ENCODE measurements around the gene ARL17B.
"Not testable (repeated sequence)": the region's sequence is repeated elsewhere in the genome, so short reads cannot be mapped to it uniquely, and the experiment has no call there.

ARL17B gene

DNA sequence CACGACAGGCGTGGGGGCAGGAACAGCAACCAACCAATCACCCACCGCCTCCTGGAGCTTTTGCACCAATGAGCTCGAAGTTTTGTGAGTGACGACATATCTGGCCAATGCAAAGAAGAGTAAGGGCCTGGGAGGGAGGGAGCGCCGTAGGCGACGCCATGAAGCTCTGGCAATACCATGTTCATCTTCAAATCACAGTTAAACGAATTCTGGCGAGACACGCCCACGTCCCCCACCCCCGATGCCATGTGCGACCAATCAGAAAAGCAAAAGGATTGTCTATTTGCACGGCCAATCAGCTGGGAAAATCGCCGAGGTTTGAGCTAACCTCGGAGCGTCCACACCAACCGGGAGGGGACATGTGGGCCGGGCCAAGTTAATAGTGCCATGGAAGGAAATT lies at the start of gene ARL17B:
TSS of gene ARL17B (minus strand) at position 12 of the 400 bp plus-strand sequence. CDS start 3,369 bp downstream, outside the sequence.
- not testable (repeated sequence) for DNase-seq

DNA sequence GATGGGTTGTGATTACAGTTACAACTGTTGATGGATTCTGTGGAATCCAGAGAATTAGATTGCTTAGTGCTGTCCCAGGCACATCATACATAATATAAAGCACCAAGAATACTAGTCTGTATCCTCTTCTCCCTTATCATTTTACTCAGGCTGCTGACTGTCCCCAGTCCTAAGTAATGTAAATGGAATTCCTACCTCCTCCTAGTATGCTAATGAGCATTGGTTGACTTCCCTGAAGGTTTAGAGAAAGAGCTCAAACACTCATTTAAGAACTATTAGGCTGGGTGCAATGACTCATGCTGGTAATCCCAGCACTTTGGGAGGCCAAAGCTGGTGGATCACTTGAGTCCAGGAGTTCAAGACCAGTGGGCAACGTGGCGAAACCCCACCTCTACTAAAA lies 48.3 kb upstream of the ARL17B start:
- DNase-seq, result not testable (repeated sequence)

DNA sequence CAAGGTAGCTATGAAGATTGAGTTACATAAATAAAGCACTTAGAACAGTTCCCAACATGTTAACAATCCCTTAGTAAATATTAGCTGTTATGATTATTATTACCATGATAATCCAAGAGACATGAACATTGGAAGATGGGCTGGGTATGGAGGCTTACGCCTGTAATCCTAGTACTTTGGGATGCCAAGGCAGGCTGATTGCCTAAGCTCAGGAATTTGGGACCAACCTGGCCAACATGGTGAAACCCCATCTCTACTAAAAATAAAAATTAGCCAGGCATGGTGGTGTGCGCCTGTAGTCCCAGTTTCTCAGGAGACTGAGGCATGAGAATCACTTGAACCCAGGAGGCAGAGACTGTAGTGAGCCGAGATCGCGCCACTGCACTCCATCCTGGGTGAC lies 45.6 kb upstream of the ARL17B start:
- not testable (repeated sequence) for DNase-seq

GRCh38 chr17:46401033-46401787 lies 39.6 kb upstream of the ARL17B start:
- not testable (repeated sequence) for DNase-seq

GRCh38 chr17:46400543-46400942 lies 39.0 kb upstream of the ARL17B start:
- not testable (repeated sequence) for DNase-seq

DNA sequence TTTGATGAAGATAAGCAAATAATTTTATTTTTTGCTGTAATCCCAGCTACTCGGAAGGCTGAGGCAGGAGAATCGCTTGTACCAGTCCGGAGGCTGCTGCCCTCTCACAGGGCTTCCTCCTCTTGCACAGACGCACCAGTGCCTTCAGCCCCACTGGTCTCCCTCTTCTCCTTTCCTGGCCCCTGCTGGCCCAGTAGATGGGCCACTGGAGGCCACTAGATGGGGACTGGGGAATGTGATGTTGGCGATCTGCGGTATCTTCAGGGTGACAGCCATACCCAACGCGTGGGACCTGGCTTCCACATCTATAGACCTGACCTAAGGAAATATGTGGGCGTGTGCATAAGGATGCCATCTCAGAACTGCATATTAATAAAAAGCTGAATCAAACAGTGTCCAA lies 38.4 kb upstream of the ARL17B start:
- DNase-seq, result not testable (repeated sequence)

GRCh38 chr17:46396292-46396691 lies 34.7 kb upstream of the ARL17B start:
- not testable (repeated sequence) for DNase-seq

- not testable (repeated sequence) for DNase-seq
These were observed 32.1 kb upstream of the ARL17B start for GRCh38 chr17:46393702-46394101.

DNA sequence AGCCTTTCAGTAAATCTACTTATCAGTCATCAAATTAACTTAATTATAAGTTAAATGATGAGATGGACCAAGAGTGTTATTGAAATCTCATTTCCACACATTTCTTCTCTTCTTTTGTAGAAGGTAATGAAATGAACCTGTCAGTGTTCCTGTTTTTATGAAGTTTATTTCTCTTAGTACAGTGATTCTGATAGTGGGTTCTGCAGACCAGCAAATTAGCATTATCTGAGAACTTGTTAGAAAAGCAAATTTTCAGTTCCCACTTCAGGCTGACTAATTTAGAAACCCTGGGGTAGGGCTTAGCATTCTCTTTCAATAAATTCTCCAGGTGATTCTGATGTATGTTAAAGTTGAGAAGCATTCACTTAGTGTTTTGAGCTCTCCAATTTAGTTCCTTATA lies 23.9 kb upstream of the ARL17B start:
- not testable (repeated sequence) for DNase-seq

DNA sequence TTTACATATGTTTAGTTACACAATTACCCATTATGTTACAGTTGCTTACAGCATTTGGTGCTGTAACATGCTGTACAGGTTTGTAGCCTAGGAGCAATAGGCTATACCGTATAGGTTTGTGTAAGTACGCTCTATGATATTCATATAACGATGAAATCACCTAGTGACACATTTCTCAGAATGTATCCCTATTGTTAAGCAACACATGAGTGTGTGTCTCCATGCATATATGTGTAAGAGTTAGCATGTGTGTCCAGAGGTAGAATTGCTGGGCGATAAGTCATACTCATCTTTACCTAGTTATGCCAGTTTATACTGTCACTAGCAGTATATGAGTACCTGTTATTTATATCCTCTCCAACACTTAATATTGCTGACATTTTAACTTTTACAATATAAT lies 21.6 kb upstream of the ARL17B start:
- DNase-seq, result not testable (repeated sequence)

DNA sequence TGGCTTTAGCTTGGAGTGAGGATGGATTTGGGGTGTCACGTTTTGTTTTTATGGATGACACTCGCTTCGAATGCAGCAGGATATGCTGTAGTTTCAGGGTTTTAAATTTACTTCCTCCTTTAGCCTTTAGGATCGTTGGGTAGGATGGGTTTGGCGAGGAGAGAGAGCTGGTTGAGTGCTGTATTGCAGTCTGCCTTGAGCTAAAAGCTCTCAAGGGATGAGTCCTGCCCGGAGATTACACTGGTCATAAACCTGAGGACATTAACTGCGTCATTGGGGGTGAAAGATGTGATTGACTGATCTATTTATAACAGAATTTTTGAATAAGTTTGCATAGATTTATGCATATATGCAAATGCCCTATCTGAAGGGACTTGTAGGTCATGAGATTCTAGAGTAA lies 11.9 kb upstream of the ARL17B start:
- DNase-seq, result not testable (repeated sequence)

- DNase-seq, result not testable (repeated sequence)
These were observed 11.0 kb upstream of the ARL17B start for GRCh38 chr17:46372236-46373229.

- not testable (repeated sequence) for DNase-seq
These were observed 6.0 kb upstream of the ARL17B start for GRCh38 chr17:46367520-46367919.

- DNase-seq, result not testable (repeated sequence)
These were observed 326 bp downstream of the ARL17B start for GRCh38 chr17:46361145-46361735.

DNA sequence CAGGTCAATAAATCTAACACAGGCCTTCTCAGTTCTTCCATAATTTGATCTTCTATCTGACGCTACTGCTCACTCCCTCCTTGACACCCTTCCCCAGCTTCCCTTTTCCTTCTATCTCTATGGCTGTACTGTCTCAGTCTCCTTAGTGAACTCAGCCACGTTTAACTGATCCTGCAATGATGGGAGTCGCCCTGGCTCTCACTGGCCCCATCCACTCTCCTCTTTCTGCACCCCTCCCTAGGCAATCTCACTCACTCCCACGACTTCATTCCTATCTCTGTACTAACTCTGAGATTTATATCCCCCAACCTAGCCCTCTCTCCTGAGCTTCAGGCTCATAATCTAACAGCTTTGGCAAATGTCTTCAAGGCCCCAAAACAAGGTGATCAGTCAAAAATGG lies 7.7 kb downstream of the ARL17B start:
- DNase-seq, result not testable (repeated sequence)

GRCh38 chr17:46349060-46349459 lies 12.5 kb downstream of the ARL17B start:
- DNase-seq, result not testable (repeated sequence)

DNA sequence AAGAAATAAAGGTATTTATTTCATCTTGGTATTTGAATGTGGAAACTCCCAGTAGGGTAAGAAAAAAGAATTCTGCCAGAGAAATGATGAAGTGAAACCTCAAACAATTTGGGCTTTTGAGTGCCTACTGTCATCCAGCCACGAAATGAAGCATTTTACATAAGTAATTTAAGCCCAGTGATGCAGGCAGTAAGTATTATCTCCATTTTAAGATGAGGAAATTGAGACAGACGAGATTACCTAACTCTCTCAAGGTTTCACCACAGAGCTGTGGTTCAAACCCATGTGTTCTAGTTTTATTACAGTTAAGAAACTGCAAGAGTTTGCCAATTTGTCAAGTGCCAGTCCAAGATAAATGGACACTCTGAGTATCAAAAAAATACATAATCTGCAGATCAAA lies 13.2 kb downstream of the ARL17B start:
- DNase-seq, result not testable (repeated sequence)

DNA sequence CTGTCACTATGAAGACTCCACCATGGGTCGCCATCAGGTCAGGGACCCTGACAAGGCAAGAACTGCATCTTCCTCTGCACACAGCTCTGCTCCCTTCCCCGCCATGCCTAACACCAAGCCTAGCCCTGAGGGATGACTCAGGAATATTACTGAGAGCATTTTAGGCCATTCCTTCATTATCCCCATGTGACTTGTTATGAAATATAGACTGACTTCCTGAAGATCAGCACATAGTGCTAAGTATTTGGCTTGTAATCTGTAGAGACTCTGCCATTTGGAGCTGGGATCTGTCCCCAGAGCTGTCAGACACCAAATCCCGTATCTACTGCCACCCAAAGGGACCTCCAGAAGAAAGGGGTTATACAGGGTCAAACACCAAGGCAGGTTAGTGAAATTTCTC lies 19.4 kb downstream of the ARL17B start:
- DNase-seq, result not testable (repeated sequence)

- DNase-seq, result not testable (repeated sequence)
These were observed 20.3 kb downstream of the ARL17B start for GRCh38 chr17:46341220-46341619.

- DNase-seq, result not testable (repeated sequence)
These were observed 66.7 kb downstream of the ARL17B start, which contains the start of gene LRRC37A for GRCh38 chr17:46294831-46295230. TSS of gene LRRC37A (plus strand) at chr17:46295131. CDS start at chr17:46295134, 3 bp downstream.

DNA sequence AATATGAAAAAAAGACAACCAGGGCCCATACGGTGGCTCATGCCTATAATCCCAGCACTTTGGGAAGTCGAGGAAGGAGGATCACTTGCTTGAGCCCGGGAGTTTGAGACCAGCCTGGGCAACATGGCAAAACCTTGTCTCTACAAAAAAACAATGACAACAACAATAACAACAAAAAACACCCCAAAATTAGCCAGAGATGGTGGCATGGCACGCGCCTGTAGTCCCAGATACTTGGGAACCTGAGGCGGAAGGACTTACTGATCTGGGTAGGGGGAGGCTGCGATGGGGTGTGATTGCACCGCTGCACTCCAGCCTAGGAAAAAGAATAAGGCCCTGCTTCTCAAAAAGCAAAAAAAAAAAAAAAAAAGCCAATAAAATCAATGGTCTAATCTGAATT lies 69.9 kb downstream of the ARL17B start:
- DNase-seq, result not testable (repeated sequence)

GRCh38 chr17:46290906-46291546 lies 70.5 kb downstream of the ARL17B start:
- not testable (repeated sequence) for DNase-seq
